GM12874 (cell line): ENCODE data around the gene KLK10.

Experiments
- CTCF ChIP-seq: IDR thresholded peaks from 2 replicates; pipeline ENCODE4 v1.5.1; 2011; ENCODE audit warnings: low read depth, mild to moderate bottlenecking, control low read depth, low read length, moderate library complexity; ENCODE audit not compliant: insufficient read depth

The KLK10 gene

GRCh38 chr19:51025809-51026553 lies 6.5 kb upstream of the KLK10 start:
- no peak for TF ChIP-seq CTCF

GRCh38 chr19:51025401-51025800 lies 5.9 kb upstream of the KLK10 start:
- no peak for TF ChIP-seq CTCF

- no peak for TF ChIP-seq CTCF
Measured at GRCh38 chr19:51024924-51025323, 5.4 kb upstream of the KLK10 start.

- TF ChIP-seq CTCF = no peak
Measured at GRCh38 chr19:51023946-51024345, 4.4 kb upstream of the KLK10 start.

GRCh38 chr19:51022526-51022925 lies 3.0 kb upstream of the KLK10 start:
- TF ChIP-seq CTCF = no peak

GRCh38 chr19:51020988-51021651 lies 1.6 kb upstream of the KLK10 start:
- peak; percentile 51 for TF ChIP-seq CTCF

GRCh38 chr19:51018745-51019543 lies 565 bp downstream of the KLK10 start:
- TF ChIP-seq CTCF = no peak
